ENCODE results near the gene MYO7A.
A peak's percentile ranks its signal among the peaks of the same experiment; 100 is the strongest.

MYO7A gene

GRCh38 chr11:77127920-77128691, at the start of gene MYO7A:
Gene MYO7A (plus strand): TSS chr11:77128246. CDS start chr11:77130635, 2,389 bp downstream.
- no peak for TF ChIP-seq CTCF (IDR thresholded peaks at IDR 0.05; ENCODE audit: low read length, missing control alignments)
- peak; percentile 55 for DNase-seq (ENCODE audit: low read depth)
- peak within 1 kb of the TSS; percentile 50 for H3K4me3 ChIP-seq (replicated peaks; ENCODE audit: low read depth, low read length)

- no peak for DNase-seq (ENCODE audit: low read depth)
- no peak overlapping the region for H3K4me3 ChIP-seq (replicated peaks; ENCODE audit: low read depth, low read length)
- TF ChIP-seq CTCF (IDR thresholded peaks at IDR 0.05; ENCODE audit: low read length, missing control alignments) = no peak
Measured at GRCh38 chr11:77079666-77080065, 48.4 kb upstream of the MYO7A start.

- no peak overlapping the region for H3K4me3 ChIP-seq (replicated peaks; ENCODE audit: low read depth, low read length)
- peak; percentile 28 for DNase-seq (ENCODE audit: low read depth)
- TF ChIP-seq CTCF (IDR thresholded peaks at IDR 0.05; ENCODE audit: low read length, missing control alignments) = no peak
Measured at GRCh38 chr11:77080643-77081210, 47.3 kb upstream of the MYO7A start.

GRCh38 chr11:77081381-77081851, 46.6 kb upstream of the MYO7A start:
- TF ChIP-seq CTCF (IDR thresholded peaks at IDR 0.05; ENCODE audit: low read length, missing control alignments) = no peak
- no peak for DNase-seq (ENCODE audit: low read depth)
- H3K4me3 ChIP-seq (replicated peaks; ENCODE audit: low read depth, low read length) = no peak overlapping the region

- no peak for DNase-seq (ENCODE audit: low read depth)
- no peak for TF ChIP-seq CTCF (IDR thresholded peaks at IDR 0.05; ENCODE audit: low read length, missing control alignments)
- H3K4me3 ChIP-seq (replicated peaks; ENCODE audit: low read depth, low read length) = no peak overlapping the region
Measured at GRCh38 chr11:77081976-77082836, 45.8 kb upstream of the MYO7A start.

- no peak for TF ChIP-seq CTCF (IDR thresholded peaks at IDR 0.05; ENCODE audit: low read length, missing control alignments)
- H3K4me3 ChIP-seq (replicated peaks; ENCODE audit: low read depth, low read length) = no peak overlapping the region
- peak; percentile 72 for DNase-seq (ENCODE audit: low read depth)
Measured at GRCh38 chr11:77082838-77083565, 45.0 kb upstream of the MYO7A start.

All from fibroblast of pulmonary artery (primary cell).